ENCODE results near the gene FGB.

FGB gene

GRCh38 chr4:154578919-154579318, 16.1 kb downstream of the FGB start:
- TF ChIP-seq CTCF (IDR thresholded peaks at IDR 0.05; ENCODE audit: insufficient read depth, low read depth, low read length, missing control alignments) = no peak
- DNase-seq (ENCODE audit: low read depth) = no peak
- H3K4me3 ChIP-seq (ENCODE audit: low read depth, low read length) = no peak overlapping the region

GRCh38 chr4:154579927-154580326, 17.1 kb downstream of the FGB start:
- TF ChIP-seq CTCF (IDR thresholded peaks at IDR 0.05; ENCODE audit: insufficient read depth, low read depth, low read length, missing control alignments) = no peak
- no peak for DNase-seq (ENCODE audit: low read depth)
- H3K4me3 ChIP-seq (ENCODE audit: low read depth, low read length) = no peak overlapping the region

GRCh38 chr4:154582723-154583122, 19.9 kb downstream of the FGB start:
- H3K4me3 ChIP-seq (ENCODE audit: low read depth, low read length) = no peak overlapping the region
- no peak for TF ChIP-seq CTCF (IDR thresholded peaks at IDR 0.05; ENCODE audit: insufficient read depth, low read depth, low read length, missing control alignments)
- no peak for DNase-seq (ENCODE audit: low read depth)

- DNase-seq (ENCODE audit: low read depth) = no peak
- TF ChIP-seq CTCF (IDR thresholded peaks at IDR 0.05; ENCODE audit: insufficient read depth, low read depth, low read length, missing control alignments) = no peak
- H3K4me3 ChIP-seq (ENCODE audit: low read depth, low read length) = no peak overlapping the region
Observed at GRCh38 chr4:154583230-154583629, 20.4 kb downstream of the FGB start.

- DNase-seq (ENCODE audit: low read depth) = no peak
- H3K4me3 ChIP-seq (ENCODE audit: low read depth, low read length) = no peak overlapping the region
- no peak for TF ChIP-seq CTCF (IDR thresholded peaks at IDR 0.05; ENCODE audit: insufficient read depth, low read depth, low read length, missing control alignments)
Observed at GRCh38 chr4:154583677-154584076, 20.9 kb downstream of the FGB start.

- no peak overlapping the region for H3K4me3 ChIP-seq (ENCODE audit: low read depth, low read length)
- no peak for TF ChIP-seq CTCF (IDR thresholded peaks at IDR 0.05; ENCODE audit: insufficient read depth, low read depth, low read length, missing control alignments)
- DNase-seq (ENCODE audit: low read depth) = no peak
Observed at GRCh38 chr4:154584259-154584658, 21.4 kb downstream of the FGB start.

GRCh38 chr4:154585369-154586018, 22.7 kb downstream of the FGB start:
- TF ChIP-seq CTCF (IDR thresholded peaks at IDR 0.05; ENCODE audit: insufficient read depth, low read depth, low read length, missing control alignments) = no peak
- no peak overlapping the region for H3K4me3 ChIP-seq (ENCODE audit: low read depth, low read length)
- DNase-seq (ENCODE audit: low read depth) = no peak

All from GM12865 (cell line).